Islet precursor cell (in vitro differentiated cells): ENCODE results near the gene PRR12.

ENCODE experiments used
- DNase-seq: peaks from one replicate; pipeline ENCODE4 v3.0.0-alpha.2; 2018

PRR12 gene

GRCh38 chr19:49672131-49672919 is 81.3 kb downstream of the PRR12 start:
- peak; percentile 95 for DNase-seq
